SK-N-SH (cell line): ENCODE measurements around the gene MATN4. TPM values are rescaled to one million over a fixed set of nuclear protein-coding genes. Genes with fewer than 3 reads are reported as not detected.

Experiments used
- CTCF ChIA-PET: fragments of 300-600, 350-600 bp; formaldehyde crosslinking; extraction: SDS; loops from one replicate; lab custom pipeline; 2021; lab: Yijun Ruan, JAX
- POLR2A ChIA-PET: fragments of 350-600 bp; sonication (Branson Sonifier 250); formaldehyde crosslinking; extraction: SDS; loops from one replicate; lab custom pipeline; 2020; ENCODE audit warnings: antibody characterized with exemption, inconsistent platforms; lab: Yijun Ruan, JAX
- DNase-seq: peaks from one replicate; pipeline ENCODE4 v3.0.0; 2012
- H2AFZ ChIP-seq: fragments of 200-600 bp; sonication (generic); 2 replicates; pipeline ENCODE4 v1.8.1; 2016; ENCODE audit warnings: antibody characterized with exemption, mild to moderate bottlenecking, low read depth
- H3F3A ChIP-seq: fragments of 200-600 bp; sonication (generic); replicated peaks from 2 replicates; pipeline ENCODE3; 2016; ENCODE audit warnings: antibody characterized with exemption, mild to moderate bottlenecking; ENCODE audit not compliant: insufficient read depth
- H3K27ac ChIP-seq, 2 experiments: fragments of 200-500 bp in 1 of 2; fragments of 200-600 bp in 1 of 2; sonication (Bioruptor generic) in 1 of 2; sonication (generic), shearing (Covaris generic) in 1 of 2; 2 replicates each; pipeline versions ENCODE4 v1.5.1 to v1.6.1; 2014 to 2016; ENCODE audit warnings: low read depth in 2 of 2, inconsistent platforms in 1 of 2, low read length in 1 of 2, mild to moderate bottlenecking in 1 of 2, mixed read lengths in 1 of 2
- H3K27me3 ChIP-seq: fragments of 200-600 bp; sonication (generic), shearing (Covaris generic); 2 replicates; pipeline ENCODE4 v1.6.1; 2016; ENCODE audit warnings: mixed run types; ENCODE audit not compliant: insufficient read depth
- H3K36me3 ChIP-seq, 2 experiments: fragments of 200-500 bp in 1 of 2; fragments of 200-600 bp in 1 of 2; sonication (Bioruptor generic) in 1 of 2; sonication (generic) in 1 of 2; replicated peaks in 1 of 2; 2 replicates each; pipeline versions ENCODE3 to v1.5.1; 2014 to 2016; ENCODE audit warnings: low read length in 1 of 2, mild to moderate bottlenecking in 1 of 2; ENCODE audit not compliant: insufficient read depth in 2 of 2, control insufficient read depth in 1 of 2
- H3K4me1 ChIP-seq, 2 experiments: fragments of 200-500 bp in 1 of 2; fragments of 200-600 bp in 1 of 2; sonication (Bioruptor generic) in 1 of 2; sonication (generic), shearing (Covaris generic) in 1 of 2; 2 replicates each; pipeline versions ENCODE4 v1.5.1 to v1.6.1; 2014 to 2016; ENCODE audit warnings: low read depth in 1 of 2, low read length in 1 of 2, mixed run types in 1 of 2; ENCODE audit not compliant: insufficient read depth in 2 of 2, control insufficient read depth in 1 of 2
- H3K4me2 ChIP-seq: fragments of 200-600 bp; sonication (generic), shearing (Covaris generic); 2 replicates; pipeline ENCODE4 v1.6.1; 2017; ENCODE audit warnings: mixed run types
- H3K4me3 ChIP-seq, 2 experiments: fragments of 200-500 bp in 1 of 2; fragments of 200-600 bp in 1 of 2; sonication (Bioruptor generic) in 1 of 2; sonication (generic), shearing (Covaris generic) in 1 of 2; 2 replicates each; pipeline versions ENCODE4 v1.5.1 to v1.8.1; 2014 to 2016; ENCODE audit warnings: low read depth in 2 of 2, inconsistent platforms in 1 of 2, low read length in 1 of 2, mild to moderate bottlenecking in 1 of 2, mixed read lengths in 1 of 2, moderate library complexity in 1 of 2
- H3K79me2 ChIP-seq: fragments of 200-600 bp; sonication (generic); 2 replicates; pipeline ENCODE4 v1.8.1; 2017; ENCODE audit warnings: mild to moderate bottlenecking; ENCODE audit not compliant: insufficient read depth
- H3K9ac ChIP-seq: fragments of 200-600 bp; sonication (generic); 2 replicates; pipeline ENCODE4 v1.6.1; 2017; ENCODE audit warnings: mixed run types
- H3K9me2 ChIP-seq: fragments of 200-600 bp; sonication (generic); 2 replicates; pipeline ENCODE4 v1.6.1; 2017; ENCODE audit warnings: mixed run types
- H3K9me3 ChIP-seq: fragments of 200-600 bp; sonication (generic); 2 replicates; pipeline ENCODE4 v1.6.1; 2017; ENCODE audit warnings: mixed run types, mild to moderate bottlenecking, moderate library complexity
- H4K20me1 ChIP-seq: fragments of 200-600 bp; sonication (generic); 2 replicates; pipeline ENCODE4 v1.6.1; 2017; ENCODE audit warnings: mild to moderate bottlenecking, mixed run types; ENCODE audit not compliant: insufficient read depth
- FOXJ3 ChIP-seq: sonication (generic); formaldehyde crosslinking; IDR thresholded peaks from 2 replicates; pipeline ENCODE4 v1.5.1; 2020; ENCODE audit warnings: mild to moderate bottlenecking, missing genetic modification reagents
- FOXM1 ChIP-seq: IDR thresholded peaks from 2 replicates; pipeline ENCODE4 v1.4.0; 2012; ENCODE audit warnings: low read depth, mild to moderate bottlenecking
- GABPA ChIP-seq: IDR thresholded peaks from 2 replicates; pipeline ENCODE4 v1.4.0; 2012; ENCODE audit warnings: low read depth, mild to moderate bottlenecking
- IRF3 ChIP-seq: fragments of 150-350 bp; IDR thresholded peaks from 2 replicates; pipeline ENCODE4 v1.6.1; 2016; ENCODE audit warnings: mild to moderate bottlenecking, low read depth, low read length
- MXI1 ChIP-seq: IDR thresholded peaks from 2 replicates; pipeline ENCODE4 v1.6.1; 2012; ENCODE audit warnings: mild to moderate bottlenecking, low read depth, low read length, improper control_type of control experiment
- NRF1 ChIP-seq: IDR thresholded peaks from 2 replicates; pipeline ENCODE4 v1.6.1; 2012; ENCODE audit warnings: low read depth, mild to moderate bottlenecking, low read length
- POLR2AphosphoS5 ChIP-seq: IDR thresholded peaks from 2 replicates; pipeline ENCODE4 v1.6.1; 2012; ENCODE audit warnings: low read depth, low read length
- REST ChIP-seq: IDR thresholded peaks from 2 replicates; pipeline ENCODE4 v1.6.1; 2012; ENCODE audit warnings: mild to moderate bottlenecking, low read depth, low read length, moderate library complexity
- TCF12 ChIP-seq: IDR thresholded peaks from 2 replicates; pipeline ENCODE4 v1.4.0; 2012
- USF2 ChIP-seq: fragments of 150-350 bp; IDR thresholded peaks from 2 replicates; pipeline ENCODE4 v1.6.1; 2017; ENCODE audit warnings: antibody characterized with exemption, low read length, low read depth, borderline replicate concordance
- ZBTB33 ChIP-seq: IDR thresholded peaks from 2 replicates; pipeline ENCODE4 v1.4.0; 2012; ENCODE audit warnings: low read depth, borderline replicate concordance
- whole genome bisulfite sequencing: methylation state at CpG from one replicate; pipeline ENCODE4 v1.1.6; 2017; ENCODE audit warnings: low lambda C conversion rate; 5-methylcytosine and 5-hydroxymethylcytosine counted together
- polyA plus RNA-seq, 3 experiments: library from polyadenylated mRNA; depleted of rRNA; stranded (reverse); fragments of >200 nt; gene quantifications; 2 replicates each; pipeline ENCODE4 v1.2.3, GENCODE V29; 2012

The MATN4 gene
- polyA plus RNA-seq, 1 of the 3 experiments (the other 2 are of a cell fraction) = 0.16 TPM

GRCh38 chr20:45320948-45321595 lies 13.0 kb upstream of the MATN4 start:
- TF ChIP-seq POLR2AphosphoS5 (no peak), ZBTB33 (no peak), TCF12 (no peak), REST (no peak), GABPA (no peak), FOXJ3 (CRISPR knock-in tag) (no peak), USF2 (no peak), FOXM1 (no peak), NRF1 (no peak), IRF3 (no peak), MXI1 (no peak)
- H3K27ac ChIP-seq = no peak overlapping the region
- WGBS = 89% methylated on average over 5 of the region's 5 CpGs
- H4K20me1 ChIP-seq = no peaks in the 10 kb centered on the region
- no peaks in the 10 kb centered on the region for H3K79me2 ChIP-seq
- H3K4me1 ChIP-seq = peaks cover 0 to 8% of the 10 kb centered on the region in 2 experiments; a peak in 1 of 4 replicates
- peaks cover 0 to 7% of the 10 kb centered on the region in 2 experiments for H3K36me3 ChIP-seq
- POLR2A ChIA-PET = interaction anchor here (1.0 to 1.1 kb wide), 3 partner anchors 21 to 107 kb away, joined by 3 to 4 read pairs (median 3); no protein-coding TSS in a partner anchor
- H2AFZ ChIP-seq = no peak overlapping the region
- DNase-seq = no peak
- H3K9me2 ChIP-seq = no peaks in the 10 kb centered on the region
- no peaks in the 10 kb centered on the region for H3K9me3 ChIP-seq
- H3F3A ChIP-seq = peaks cover 4% of the 10 kb centered on the region
- H3K9ac ChIP-seq = no peak overlapping the region
- H3K4me2 ChIP-seq = no peak overlapping the region
- no peak overlapping the region for H3K4me3 ChIP-seq
- CTCF ChIA-PET = interaction anchor here (0.9 to 9.8 kb wide), 18 partner anchors 9 to 451 kb away, joined by 3 to 122 read pairs (median 4); partner anchors contain the start of genes SDC4 and SYS1
- H3K27me3 ChIP-seq = peaks cover 4% of the 10 kb centered on the region; the same call in 1 of the 2 replicates
